ENCODE measurements around the gene DNM3. TPM values are rescaled to one million over a fixed set of nuclear protein-coding genes. Genes with fewer than 3 reads are reported as not detected.

DNM3 gene
- total and polyA plus RNA-seq, 9 of the 15 experiments (the other 6 are each of a cell fraction or from before 2014, with no cell fraction given): 0.08 to 0.36 (median 0.22) TPM; not detected in 1

DNA sequence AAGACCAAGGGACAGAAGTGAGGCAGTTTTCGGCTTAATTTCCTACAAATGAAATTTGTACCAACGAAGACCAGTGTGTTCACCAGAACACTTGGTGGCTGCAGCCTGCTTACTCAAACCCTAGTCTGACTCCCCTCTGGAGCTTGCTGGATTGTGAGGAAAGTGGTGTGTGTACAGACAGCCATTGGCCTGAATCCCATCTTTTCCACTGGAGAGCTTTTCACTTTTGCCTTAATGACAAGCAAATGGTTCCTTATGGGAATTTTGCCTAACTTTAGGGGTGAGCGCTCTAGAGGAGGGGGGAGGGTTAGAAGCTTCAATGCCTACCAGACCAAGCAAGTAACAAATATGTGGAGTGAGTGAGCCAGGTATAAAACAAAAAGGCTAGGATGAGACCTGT, 42.5 kb upstream of the DNM3 start:
- ATAC-seq: no peak
- TSS peak; percentile 11 for BruUV-seq (replicated peaks)
- Histone ChIP-seq H3K27me3 (ENCODE audit: control insufficient read depth in 2 of 2, insufficient read depth in 2 of 2, low read length in 2 of 2) (no peaks in the 10 kb centered on the region), H4K20me1 (replicated peaks; ENCODE audit: control insufficient read depth, insufficient read depth, low read length) (no peaks in the 10 kb centered on the region), H3K4me2 (ENCODE audit: insufficient read depth, low read length) (no peak overlapping the region), H3K36me3 (ENCODE audit: control insufficient read depth, insufficient read depth, low read length) (peaks cover 43% of the 10 kb centered on the region), H3K27ac (ENCODE audit: extremely low read depth, low read depth, low read length) (no peak overlapping the region), H3K4me1 (replicated peaks in 1 of 2; ENCODE audit: control insufficient read depth in 2 of 2, insufficient read depth in 2 of 2, low read length in 2 of 2) (peaks cover 0 to 3% of the 10 kb centered on the region in 2 experiments; a peak in 1 of 5 replicates), H3K79me2 (ENCODE audit: control insufficient read depth, insufficient read depth, low read length) (no peaks in the 10 kb centered on the region), H3K4me3 (no peak overlapping the region), H3K9me3 (replicated peaks; ENCODE audit: control insufficient read depth, insufficient read depth, low read depth, low read length) (no peaks in the 10 kb centered on the region), H3K9me1 (ENCODE audit: control insufficient read depth, insufficient read depth, low read length) (no peaks in the 10 kb centered on the region), H3K9ac (ENCODE audit: insufficient read depth in 1 of 2, low read depth in 2 of 2, low read length in 2 of 2) (no peak overlapping the region), H2AFZ (ENCODE audit: low read depth, low read length) (no peak overlapping the region)
- no peak for FAIRE-seq
- ChIA-PET POLR2A (interaction anchor here (0.6 to 3.2 kb wide), 4 partner anchors 10 to 734 kb away, joined by 3 to 11 read pairs (median 4); partner anchors contain the start of genes METTL13 and SUCO), CTCF (ENCODE audit: low intra/inter-chr PET ratio) (interaction anchor here (1.0 to 1.2 kb wide), 2 partner anchors 52 to 189 kb away, joined by 3 to 4 read pairs; no protein-coding TSS in a partner anchor)
- in situ Hi-C loops (cut with MboI): no loop called here
- intact Hi-C loops (cut with micrococcal nuclease): no loop called here
- no peak for DNase-seq (ENCODE audit: extremely low read depth in 1 of 4, low spot score in 3 of 4)
- 94% methylated on average over 3 of the region's 3 CpGs for WGBS (ENCODE audit: insufficient coverage, low coverage, missing lambda C conversion rate)
- TF ChIP-seq, protein P1, sequence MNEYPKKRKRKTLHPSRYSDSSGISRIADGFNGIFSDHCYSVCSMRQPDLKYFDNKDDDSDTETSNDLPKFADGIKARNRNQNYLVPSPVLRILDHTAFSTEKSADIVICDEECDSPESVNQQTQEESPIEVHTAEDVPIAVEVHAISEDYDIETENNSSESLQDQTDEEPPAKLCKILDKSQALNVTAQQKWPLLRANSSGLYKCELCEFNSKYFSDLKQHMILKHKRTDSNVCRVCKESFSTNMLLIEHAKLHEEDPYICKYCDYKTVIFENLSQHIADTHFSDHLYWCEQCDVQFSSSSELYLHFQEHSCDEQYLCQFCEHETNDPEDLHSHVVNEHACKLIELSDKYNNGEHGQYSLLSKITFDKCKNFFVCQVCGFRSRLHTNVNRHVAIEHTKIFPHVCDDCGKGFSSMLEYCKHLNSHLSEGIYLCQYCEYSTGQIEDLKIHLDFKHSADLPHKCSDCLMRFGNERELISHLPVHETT (CRISPR knock-in tag; conservative IDR thresholded peaks at IDR 0.05 in 1 of 2, IDR thresholded peaks at IDR 0.05 in 1 of 2): no peak
- no peak for TF ChIP-seq HLTF (IDR thresholded peaks at IDR 0.05)
- TF ChIP-seq, protein P2, sequence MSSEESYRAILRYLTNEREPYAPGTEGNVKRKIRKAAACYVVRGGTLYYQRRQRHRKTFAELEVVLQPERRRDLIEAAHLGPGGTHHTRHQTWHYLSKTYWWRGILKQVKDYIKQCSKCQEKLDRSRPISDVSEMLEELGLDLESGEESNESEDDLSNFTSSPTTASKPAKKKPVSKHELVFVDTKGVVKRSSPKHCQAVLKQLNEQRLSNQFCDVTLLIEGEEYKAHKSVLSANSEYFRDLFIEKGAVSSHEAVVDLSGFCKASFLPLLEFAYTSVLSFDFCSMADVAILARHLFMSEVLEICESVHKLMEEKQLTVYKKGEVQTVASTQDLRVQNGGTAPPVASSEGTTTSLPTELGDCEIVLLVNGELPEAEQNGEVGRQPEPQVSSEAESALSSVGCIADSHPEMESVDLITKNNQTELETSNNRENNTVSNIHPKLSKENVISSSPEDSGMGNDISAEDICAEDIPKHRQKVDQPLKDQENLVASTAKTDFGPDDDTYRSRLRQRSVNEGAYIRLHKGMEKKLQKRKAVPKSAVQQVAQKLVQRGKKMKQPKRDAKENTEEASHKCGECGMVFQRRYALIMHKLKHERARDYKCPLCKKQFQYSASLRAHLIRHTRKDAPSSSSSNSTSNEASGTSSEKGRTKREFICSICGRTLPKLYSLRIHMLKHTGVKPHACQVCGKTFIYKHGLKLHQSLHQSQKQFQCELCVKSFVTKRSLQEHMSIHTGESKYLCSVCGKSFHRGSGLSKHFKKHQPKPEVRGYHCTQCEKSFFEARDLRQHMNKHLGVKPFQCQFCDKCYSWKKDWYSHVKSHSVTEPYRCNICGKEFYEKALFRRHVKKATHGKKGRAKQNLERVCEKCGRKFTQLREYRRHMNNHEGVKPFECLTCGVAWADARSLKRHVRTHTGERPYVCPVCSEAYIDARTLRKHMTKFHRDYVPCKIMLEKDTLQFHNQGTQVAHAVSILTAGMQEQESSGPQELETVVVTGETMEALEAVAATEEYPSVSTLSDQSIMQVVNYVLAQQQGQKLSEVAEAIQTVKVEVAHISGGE (CRISPR knock-in tag; IDR thresholded peaks at IDR 0.05): no peak
- TF ChIP-seq CCNT2 (IDR thresholded peaks at IDR 0.05; ENCODE audit: borderline replicate concordance, extremely low read depth, insufficient read length, low read depth, low read length): no peak
- TF ChIP-seq, protein P3, sequence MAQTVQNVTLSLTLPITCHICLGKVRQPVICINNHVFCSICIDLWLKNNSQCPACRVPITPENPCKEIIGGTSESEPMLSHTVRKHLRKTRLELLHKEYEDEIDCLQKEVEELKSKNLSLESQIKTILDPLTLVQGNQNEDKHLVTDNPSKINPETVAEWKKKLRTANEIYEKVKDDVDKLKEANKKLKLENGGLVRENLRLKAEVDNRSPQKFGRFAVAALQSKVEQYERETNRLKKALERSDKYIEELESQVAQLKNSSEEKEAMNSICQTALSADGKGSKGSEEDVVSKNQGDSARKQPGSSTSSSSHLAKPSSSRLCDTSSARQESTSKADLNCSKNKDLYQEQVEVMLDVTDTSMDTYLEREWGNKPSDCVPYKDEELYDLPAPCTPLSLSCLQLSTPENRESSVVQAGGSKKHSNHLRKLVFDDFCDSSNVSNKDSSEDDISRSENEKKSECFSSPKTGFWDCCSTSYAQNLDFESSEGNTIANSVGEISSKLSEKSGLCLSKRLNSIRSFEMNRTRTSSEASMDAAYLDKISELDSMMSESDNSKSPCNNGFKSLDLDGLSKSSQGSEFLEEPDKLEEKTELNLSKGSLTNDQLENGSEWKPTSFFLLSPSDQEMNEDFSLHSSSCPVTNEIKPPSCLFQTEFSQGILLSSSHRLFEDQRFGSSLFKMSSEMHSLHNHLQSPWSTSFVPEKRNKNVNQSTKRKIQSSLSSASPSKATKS (CRISPR knock-in tag; IDR thresholded peaks at IDR 0.05): no peak
- TF ChIP-seq, protein P4, sequence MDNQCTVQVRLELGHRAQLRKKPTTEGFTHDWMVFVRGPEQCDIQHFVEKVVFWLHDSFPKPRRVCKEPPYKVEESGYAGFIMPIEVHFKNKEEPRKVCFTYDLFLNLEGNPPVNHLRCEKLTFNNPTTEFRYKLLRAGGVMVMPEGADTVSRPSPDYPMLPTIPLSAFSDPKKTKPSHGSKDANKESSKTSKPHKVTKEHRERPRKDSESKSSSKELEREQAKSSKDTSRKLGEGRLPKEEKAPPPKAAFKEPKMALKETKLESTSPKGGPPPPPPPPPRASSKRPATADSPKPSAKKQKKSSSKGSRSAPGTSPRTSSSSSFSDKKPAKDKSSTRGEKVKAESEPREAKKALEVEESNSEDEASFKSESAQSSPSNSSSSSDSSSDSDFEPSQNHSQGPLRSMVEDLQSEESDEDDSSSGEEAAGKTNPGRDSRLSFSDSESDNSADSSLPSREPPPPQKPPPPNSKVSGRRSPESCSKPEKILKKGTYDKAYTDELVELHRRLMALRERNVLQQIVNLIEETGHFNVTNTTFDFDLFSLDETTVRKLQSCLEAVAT (IDR thresholded peaks at IDR 0.05): no peak
- TF ChIP-seq TAF15 (IDR thresholded peaks at IDR 0.05; ENCODE audit: low read depth, low read length): no peak
- TF ChIP-seq E2F3 (CRISPR knock-in tag; IDR thresholded peaks at IDR 0.05): no peak
- TF ChIP-seq, protein P5, sequence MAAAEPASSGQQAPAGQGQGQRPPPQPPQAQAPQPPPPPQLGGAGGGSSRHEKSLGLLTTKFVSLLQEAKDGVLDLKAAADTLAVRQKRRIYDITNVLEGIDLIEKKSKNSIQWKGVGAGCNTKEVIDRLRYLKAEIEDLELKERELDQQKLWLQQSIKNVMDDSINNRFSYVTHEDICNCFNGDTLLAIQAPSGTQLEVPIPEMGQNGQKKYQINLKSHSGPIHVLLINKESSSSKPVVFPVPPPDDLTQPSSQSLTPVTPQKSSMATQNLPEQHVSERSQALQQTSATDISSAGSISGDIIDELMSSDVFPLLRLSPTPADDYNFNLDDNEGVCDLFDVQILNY (CRISPR knock-in tag; IDR thresholded peaks at IDR 0.05): no peak
- TF ChIP-seq SNRNP70 (optimal IDR thresholded peaks at IDR 0.05; ENCODE audit: low read depth, low read length): no peak
- no peak for TF ChIP-seq CBX3 (IDR thresholded peaks at IDR 0.05; ENCODE audit: borderline replicate concordance in 1 of 2, low read length in 2 of 2)
